ENCODE measurements around the gene IBA57.

Gene IBA57

GRCh38 chr1:228144993-228145343 lies 20.6 kb upstream of the IBA57 start:
- DNase-seq (ENCODE audit: low read depth in 2 of 2), result no peak

- no peak for DNase-seq (ENCODE audit: low read depth in 2 of 2)
These were observed 19.9 kb upstream of the IBA57 start for GRCh38 chr1:228145463-228146416.

- no peak for DNase-seq (ENCODE audit: low read depth in 2 of 2)
These were observed 19.0 kb upstream of the IBA57 start for GRCh38 chr1:228146417-228147150.

GRCh38 chr1:228147151-228147693 lies 18.4 kb upstream of the IBA57 start:
- DNase-seq (ENCODE audit: low read depth in 2 of 2), result no peak

GRCh38 chr1:228147768-228148167 lies 17.8 kb upstream of the IBA57 start:
- no peak for DNase-seq (ENCODE audit: low read depth in 2 of 2)

- DNase-seq (ENCODE audit: low read depth in 2 of 2), result no peak
These were observed 17.3 kb upstream of the IBA57 start for GRCh38 chr1:228148196-228148861.

GRCh38 chr1:228148935-228149405 lies 16.6 kb upstream of the IBA57 start:
- no peak for DNase-seq (ENCODE audit: low read depth in 2 of 2)

- DNase-seq (ENCODE audit: low read depth in 2 of 2), result no peak
These were observed 16.0 kb upstream of the IBA57 start, which contains the start of gene GJC2 for GRCh38 chr1:228149406-228150119. GJC2 (plus strand) TSS chr1:228149930; CDS start chr1:228157759, 7,829 bp downstream.

- no peak for DNase-seq (ENCODE audit: low read depth in 2 of 2)
These were observed 15.5 kb upstream of the IBA57 start for GRCh38 chr1:228150120-228150460.

GRCh38 chr1:228150461-228151179 lies 15.0 kb upstream of the IBA57 start:
- DNase-seq (ENCODE audit: low read depth in 2 of 2), result no peak

- DNase-seq (ENCODE audit: low read depth in 2 of 2), result no peak
These were observed 14.3 kb upstream of the IBA57 start for GRCh38 chr1:228151180-228151925.

GRCh38 chr1:228152097-228152917 lies 13.3 kb upstream of the IBA57 start:
- DNase-seq (ENCODE audit: low read depth in 2 of 2), result no peak

GRCh38 chr1:228152918-228153258 lies 12.7 kb upstream of the IBA57 start:
- DNase-seq (ENCODE audit: low read depth in 2 of 2), result no peak

GRCh38 chr1:228154021-228154669 lies 11.5 kb upstream of the IBA57 start:
- no peak for DNase-seq (ENCODE audit: low read depth in 2 of 2)

- no peak for DNase-seq (ENCODE audit: low read depth in 2 of 2)
These were observed 10.7 kb upstream of the IBA57 start for GRCh38 chr1:228154670-228155571.

- DNase-seq (ENCODE audit: low read depth in 2 of 2), result no peak
These were observed 9.7 kb upstream of the IBA57 start for GRCh38 chr1:228155596-228156514.

GRCh38 chr1:228156515-228156881 lies 9.1 kb upstream of the IBA57 start:
- no peak for DNase-seq (ENCODE audit: low read depth in 2 of 2)

All from stimulated activated CD8-positive, alpha-beta memory T cell treated with anti-CD3 and anti-CD28 coated beads, Interleukin-2, amount 100 ng/mL, for 1 hour (primary cell).